Measurements from ENCODE around the gene KNDC1. TPM values are rescaled to one million over a fixed set of nuclear protein-coding genes. Genes with fewer than 3 reads are reported as not detected.

KNDC1 gene
- total RNA-seq, 1 experiment from 2014 or later = 0.11 TPM

- DNase-seq (ENCODE audit: low read depth) = no peak
Observed at GRCh38 chr10:133176546-133176945, 16.5 kb downstream of the KNDC1 start.

- DNase-seq (ENCODE audit: low read depth) = no peak
Observed at GRCh38 chr10:133177380-133178157, 17.6 kb downstream of the KNDC1 start.

GRCh38 chr10:133178357-133179127, 18.5 kb downstream of the KNDC1 start:
- DNase-seq (ENCODE audit: low read depth) = no peak

- no peak for DNase-seq (ENCODE audit: low read depth)
Observed at GRCh38 chr10:133179128-133179520, 19.1 kb downstream of the KNDC1 start.

GRCh38 chr10:133179651-133180050, 19.6 kb downstream of the KNDC1 start:
- no peak for DNase-seq (ENCODE audit: low read depth)

- DNase-seq (ENCODE audit: low read depth) = no peak
Observed at GRCh38 chr10:133180192-133180964, 20.4 kb downstream of the KNDC1 start.

- no peak for DNase-seq (ENCODE audit: low read depth)
Observed at GRCh38 chr10:133180965-133181639, 21.1 kb downstream of the KNDC1 start.

GRCh38 chr10:133182190-133182589, 22.2 kb downstream of the KNDC1 start:
- no peak for DNase-seq (ENCODE audit: low read depth)

- no peak for DNase-seq (ENCODE audit: low read depth)
Observed at GRCh38 chr10:133182791-133183645, 23.0 kb downstream of the KNDC1 start.

- no peak for DNase-seq (ENCODE audit: low read depth)
Observed at GRCh38 chr10:133183646-133184378, 23.8 kb downstream of the KNDC1 start.

- DNase-seq (ENCODE audit: low read depth) = no peak
Observed at GRCh38 chr10:133184591-133185244, 24.7 kb downstream of the KNDC1 start.

- DNase-seq (ENCODE audit: low read depth) = no peak
Observed at GRCh38 chr10:133185421-133185820, 25.4 kb downstream of the KNDC1 start.

- no peak for DNase-seq (ENCODE audit: low read depth)
Observed at GRCh38 chr10:133185916-133186315, 25.9 kb downstream of the KNDC1 start.

- DNase-seq (ENCODE audit: low read depth) = no peak
Observed at GRCh38 chr10:133186416-133187090, 26.5 kb downstream of the KNDC1 start.

GRCh38 chr10:133187091-133187905, 27.3 kb downstream of the KNDC1 start:
- DNase-seq (ENCODE audit: low read depth) = no peak

GRCh38 chr10:133187906-133188681, 28.1 kb downstream of the KNDC1 start:
- no peak for DNase-seq (ENCODE audit: low read depth)

GRCh38 chr10:133189256-133189655, 29.2 kb downstream of the KNDC1 start:
- DNase-seq (ENCODE audit: low read depth) = no peak
